ENCODE data around the gene ZNF366.

ZNF366 gene

DNA sequence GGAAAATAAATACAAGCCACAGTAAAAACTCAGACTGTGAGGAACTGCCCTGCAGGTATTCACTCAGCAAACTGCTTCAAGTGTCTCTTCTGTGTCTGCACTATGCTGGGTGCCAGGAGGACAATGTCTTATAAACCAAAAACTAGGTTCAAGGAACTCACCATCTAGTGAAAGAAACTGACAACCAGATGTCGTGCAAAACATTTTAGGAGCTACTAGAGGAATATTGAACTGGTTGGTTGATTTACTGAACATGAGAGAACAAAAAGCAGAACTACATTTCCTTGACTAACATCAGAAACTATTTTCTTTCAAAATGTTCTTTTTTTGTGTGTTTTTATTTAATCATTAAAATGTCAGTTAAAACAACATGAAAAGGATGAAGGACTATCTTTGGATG is 35.2 kb downstream of the ZNF366 start:
- Histone ChIP-seq H3K36me3 (no peaks in the 10 kb centered on the region), H3K4me1 (ENCODE audit: control insufficient read depth in 1 of 2, insufficient read depth in 1 of 2, low read depth in 1 of 2, low read length in 1 of 2) (no peaks in the 10 kb centered on the region), H3K27me3 (no peaks in the 10 kb centered on the region), H3K27ac (no peak overlapping the region), H3K9me3 (no peaks in the 10 kb centered on the region), H3K4me3 (ENCODE audit: low read depth in 1 of 2, low read length in 1 of 2) (no peak overlapping the region)
- TF ChIP-seq, protein P1, sequence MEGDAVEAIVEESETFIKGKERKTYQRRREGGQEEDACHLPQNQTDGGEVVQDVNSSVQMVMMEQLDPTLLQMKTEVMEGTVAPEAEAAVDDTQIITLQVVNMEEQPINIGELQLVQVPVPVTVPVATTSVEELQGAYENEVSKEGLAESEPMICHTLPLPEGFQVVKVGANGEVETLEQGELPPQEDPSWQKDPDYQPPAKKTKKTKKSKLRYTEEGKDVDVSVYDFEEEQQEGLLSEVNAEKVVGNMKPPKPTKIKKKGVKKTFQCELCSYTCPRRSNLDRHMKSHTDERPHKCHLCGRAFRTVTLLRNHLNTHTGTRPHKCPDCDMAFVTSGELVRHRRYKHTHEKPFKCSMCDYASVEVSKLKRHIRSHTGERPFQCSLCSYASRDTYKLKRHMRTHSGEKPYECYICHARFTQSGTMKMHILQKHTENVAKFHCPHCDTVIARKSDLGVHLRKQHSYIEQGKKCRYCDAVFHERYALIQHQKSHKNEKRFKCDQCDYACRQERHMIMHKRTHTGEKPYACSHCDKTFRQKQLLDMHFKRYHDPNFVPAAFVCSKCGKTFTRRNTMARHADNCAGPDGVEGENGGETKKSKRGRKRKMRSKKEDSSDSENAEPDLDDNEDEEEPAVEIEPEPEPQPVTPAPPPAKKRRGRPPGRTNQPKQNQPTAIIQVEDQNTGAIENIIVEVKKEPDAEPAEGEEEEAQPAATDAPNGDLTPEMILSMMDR (IDR thresholded peaks at IDR 0.05), result no peak

DNA sequence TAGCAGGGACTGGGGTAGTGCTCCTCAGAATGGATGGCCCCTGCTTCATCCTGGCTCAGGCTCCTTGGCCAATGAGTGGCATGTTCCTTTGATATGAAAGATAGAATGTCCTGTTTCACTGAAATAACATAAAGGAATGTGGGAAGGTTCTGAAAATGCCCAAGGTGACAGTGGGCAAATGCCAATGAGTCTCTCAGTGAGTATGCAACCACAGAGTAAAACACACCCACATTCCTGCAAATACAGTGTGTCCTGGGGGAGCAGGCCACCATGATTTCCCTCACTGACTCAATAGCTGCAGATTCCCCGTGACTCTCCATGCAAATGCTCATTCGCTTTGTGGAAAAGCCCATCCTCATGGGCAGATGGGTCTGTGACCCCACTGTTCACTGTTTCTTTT is 36.4 kb downstream of the ZNF366 start:
- no peak overlapping the region for H3K4me3 ChIP-seq (ENCODE audit: low read depth in 1 of 2, low read length in 1 of 2)
- no peak overlapping the region for H3K27ac ChIP-seq
- H3K4me1 ChIP-seq (ENCODE audit: control insufficient read depth in 1 of 2, insufficient read depth in 1 of 2, low read depth in 1 of 2, low read length in 1 of 2), result no peaks in the 10 kb centered on the region
- TF ChIP-seq, protein P1 (IDR thresholded peaks at IDR 0.05), result no peak
- H3K27me3 ChIP-seq, result no peaks in the 10 kb centered on the region
- H3K9me3 ChIP-seq, result no peaks in the 10 kb centered on the region
- H3K36me3 ChIP-seq, result no peaks in the 10 kb centered on the region

DNA sequence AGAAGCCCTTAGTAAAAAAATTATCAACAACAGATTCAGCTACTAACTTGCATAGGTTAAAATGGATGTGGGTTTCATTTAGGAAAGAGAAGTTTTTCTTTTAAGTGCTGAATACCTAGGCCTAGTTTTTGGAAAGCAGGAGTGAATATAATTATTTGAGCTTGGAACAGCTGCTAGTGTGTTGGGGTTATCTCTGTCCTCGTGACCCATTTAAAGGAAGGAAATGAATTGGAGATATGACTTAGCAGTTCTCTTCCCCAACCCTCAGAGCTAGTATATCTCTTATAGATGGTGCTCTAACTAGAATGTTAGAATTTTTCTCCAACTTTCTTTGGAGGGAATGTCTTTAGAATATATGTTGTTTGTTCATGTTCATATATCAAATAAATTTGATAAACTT is 38.6 kb downstream of the ZNF366 start:
- Histone ChIP-seq H3K36me3 (no peaks in the 10 kb centered on the region), H3K27ac (no peak overlapping the region), H3K27me3 (no peaks in the 10 kb centered on the region), H3K4me3 (ENCODE audit: low read depth in 1 of 2, low read length in 1 of 2) (no peak overlapping the region), H3K9me3 (no peaks in the 10 kb centered on the region), H3K4me1 (ENCODE audit: control insufficient read depth in 1 of 2, insufficient read depth in 1 of 2, low read depth in 1 of 2, low read length in 1 of 2) (no peaks in the 10 kb centered on the region)
- TF ChIP-seq, protein P1 (IDR thresholded peaks at IDR 0.05), result no peak

DNA sequence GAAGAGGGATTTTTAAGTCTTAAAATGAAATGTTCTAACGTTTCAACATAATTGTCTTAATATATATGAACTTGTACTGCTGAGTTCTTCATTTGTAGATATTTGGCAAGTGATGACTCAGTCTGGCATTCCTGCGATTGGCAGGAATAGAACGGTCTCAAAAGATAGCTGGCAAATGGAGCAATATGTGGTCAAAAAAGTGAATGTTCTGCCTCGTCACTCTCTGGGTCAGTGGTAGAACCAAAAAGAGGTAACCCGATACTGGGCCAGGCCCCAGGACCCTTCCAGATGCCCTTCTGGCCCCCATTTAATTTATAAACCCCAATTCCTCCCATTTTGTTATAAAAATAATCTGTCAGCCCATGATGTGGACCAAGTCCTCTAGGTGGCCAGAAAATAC is 39.2 kb downstream of the ZNF366 start:
- Histone ChIP-seq H3K9me3 (no peaks in the 10 kb centered on the region), H3K27ac (no peak overlapping the region), H3K27me3 (no peaks in the 10 kb centered on the region), H3K4me3 (ENCODE audit: low read depth in 1 of 2, low read length in 1 of 2) (no peak overlapping the region), H3K36me3 (no peaks in the 10 kb centered on the region), H3K4me1 (ENCODE audit: control insufficient read depth in 1 of 2, insufficient read depth in 1 of 2, low read depth in 1 of 2, low read length in 1 of 2) (no peaks in the 10 kb centered on the region)
- TF ChIP-seq, protein P1 (IDR thresholded peaks at IDR 0.05), result no peak

DNA sequence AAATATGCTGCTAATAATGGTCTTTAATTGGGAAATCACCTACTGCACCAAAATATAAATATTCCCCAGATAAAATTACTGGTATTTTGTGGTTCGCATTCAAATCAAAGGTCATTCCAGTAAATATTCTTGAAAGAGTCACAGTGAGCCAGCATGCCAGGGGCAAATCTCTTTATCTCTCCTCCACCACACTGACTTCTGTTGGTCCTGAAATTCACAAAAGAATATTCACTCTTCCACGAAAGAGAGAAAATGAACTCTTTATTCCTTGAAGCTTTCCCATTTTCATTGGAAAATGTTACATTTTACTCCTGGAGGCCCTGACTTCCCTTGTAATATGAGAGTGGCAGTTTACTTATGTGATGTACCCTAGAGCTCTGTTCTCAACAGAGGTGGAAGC is 39.7 kb downstream of the ZNF366 start:
- Histone ChIP-seq H3K4me1 (ENCODE audit: control insufficient read depth in 1 of 2, insufficient read depth in 1 of 2, low read depth in 1 of 2, low read length in 1 of 2) (no peaks in the 10 kb centered on the region), H3K27me3 (no peaks in the 10 kb centered on the region), H3K4me3 (ENCODE audit: low read depth in 1 of 2, low read length in 1 of 2) (no peak overlapping the region), H3K9me3 (no peaks in the 10 kb centered on the region), H3K27ac (no peak overlapping the region), H3K36me3 (no peaks in the 10 kb centered on the region)
- TF ChIP-seq, protein P1 (IDR thresholded peaks at IDR 0.05), result no peak

Data from neutrophil (primary cell).